Peyer's patch (tissue), 4 donors: Measurements from ENCODE around the gene PIK3R5.

ENCODE experiments used
- POLR2A ChIP-seq, 2 donors: fragments of 450-650 bp; IDR thresholded peaks; one replicate each; pipeline ENCODE4 v1.5.1; 2017; ENCODE audit warnings: antibody characterized with exemption in 2 of 2, mild to moderate bottlenecking in 2 of 2, moderate library complexity in 2 of 2
- TF ChIP-seq, protein P1 (sequence below), 6 experiments: fragments of 450-650 bp in 4 of 6; fragments of 200-600 bp in 2 of 6; sonication (generic) in 1 of 6; IDR thresholded peaks; one replicate each; pipeline ENCODE4 v1.5.1; 2017 to 2019; ENCODE audit warnings: antibody characterized with exemption in 6 of 6, mild to moderate bottlenecking in 3 of 6, moderate library complexity in 1 of 6

DNA sequence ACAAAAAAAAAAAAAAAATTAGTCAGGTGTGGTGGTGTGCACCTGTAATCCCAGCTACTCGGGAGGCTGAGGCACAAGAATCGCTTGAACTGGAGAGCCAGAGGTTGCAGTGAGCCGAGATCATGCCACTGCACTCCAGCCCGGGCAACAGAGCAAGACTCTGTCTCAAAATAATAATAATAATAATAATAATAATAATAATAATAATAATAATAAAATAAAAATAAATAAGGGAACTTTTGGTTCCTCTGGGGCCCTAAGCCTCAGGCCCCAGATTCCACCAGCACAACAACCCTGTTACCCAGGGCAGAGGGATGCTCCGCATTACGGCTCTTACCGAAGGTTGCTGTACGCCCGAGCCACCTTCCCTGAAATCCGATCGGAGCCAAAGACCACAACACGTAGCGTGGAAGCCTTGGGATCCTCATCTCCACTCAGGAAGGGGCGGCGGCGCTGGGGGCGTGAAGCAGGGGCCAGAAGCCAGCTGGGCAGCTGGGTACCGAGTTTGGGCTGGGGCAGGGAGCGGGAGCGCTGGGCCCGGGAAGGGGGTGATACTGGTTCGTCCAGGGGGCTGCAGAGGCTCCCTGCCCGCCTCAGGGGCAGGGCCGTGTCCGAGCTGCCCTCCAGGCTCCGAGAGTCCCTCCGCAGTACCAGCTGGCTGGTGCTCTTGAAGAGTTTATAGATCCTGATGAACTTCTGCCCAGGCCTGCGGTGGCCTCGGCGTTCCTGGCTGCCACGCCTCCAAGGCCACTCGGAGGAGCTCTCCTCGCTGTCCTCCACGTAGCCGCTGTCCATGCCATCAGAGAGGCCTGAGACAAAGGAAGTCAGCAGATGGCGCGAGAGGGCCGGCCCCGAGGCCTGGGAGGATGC lies 77.4 kb downstream of the PIK3R5 start:
- no peak for TF ChIP-seq POLR2A (IDR thresholded peaks at IDR 0.05)
- TF ChIP-seq, protein P1, sequence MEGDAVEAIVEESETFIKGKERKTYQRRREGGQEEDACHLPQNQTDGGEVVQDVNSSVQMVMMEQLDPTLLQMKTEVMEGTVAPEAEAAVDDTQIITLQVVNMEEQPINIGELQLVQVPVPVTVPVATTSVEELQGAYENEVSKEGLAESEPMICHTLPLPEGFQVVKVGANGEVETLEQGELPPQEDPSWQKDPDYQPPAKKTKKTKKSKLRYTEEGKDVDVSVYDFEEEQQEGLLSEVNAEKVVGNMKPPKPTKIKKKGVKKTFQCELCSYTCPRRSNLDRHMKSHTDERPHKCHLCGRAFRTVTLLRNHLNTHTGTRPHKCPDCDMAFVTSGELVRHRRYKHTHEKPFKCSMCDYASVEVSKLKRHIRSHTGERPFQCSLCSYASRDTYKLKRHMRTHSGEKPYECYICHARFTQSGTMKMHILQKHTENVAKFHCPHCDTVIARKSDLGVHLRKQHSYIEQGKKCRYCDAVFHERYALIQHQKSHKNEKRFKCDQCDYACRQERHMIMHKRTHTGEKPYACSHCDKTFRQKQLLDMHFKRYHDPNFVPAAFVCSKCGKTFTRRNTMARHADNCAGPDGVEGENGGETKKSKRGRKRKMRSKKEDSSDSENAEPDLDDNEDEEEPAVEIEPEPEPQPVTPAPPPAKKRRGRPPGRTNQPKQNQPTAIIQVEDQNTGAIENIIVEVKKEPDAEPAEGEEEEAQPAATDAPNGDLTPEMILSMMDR (IDR thresholded peaks at IDR 0.05), result peak in 2 of 6 experiments; percentile 19 to 29
